Esophagus squamous epithelium (tissue), 4 donors: Measurements from ENCODE around the gene TMEM272.

ENCODE experiments used
- POLR2A ChIP-seq, 4 donors: fragments of 450-650 bp; IDR thresholded peaks; one replicate each; pipeline ENCODE4 v1.6.1; 2017; ENCODE audit warnings: antibody characterized with exemption in 4 of 4, mild to moderate bottlenecking in 4 of 4, moderate library complexity in 3 of 4
- TF ChIP-seq, protein P1 (sequence below), 6 experiments: fragments of 450-650 bp in 4 of 6; fragments of 200-600 bp in 2 of 6; sonication (generic) in 2 of 6; IDR thresholded peaks; one replicate each; pipeline ENCODE4 v1.5.1; 2016 to 2019; ENCODE audit warnings: antibody characterized with exemption in 6 of 6, mild to moderate bottlenecking in 4 of 6, moderate library complexity in 4 of 6

- TF ChIP-seq, protein P1, sequence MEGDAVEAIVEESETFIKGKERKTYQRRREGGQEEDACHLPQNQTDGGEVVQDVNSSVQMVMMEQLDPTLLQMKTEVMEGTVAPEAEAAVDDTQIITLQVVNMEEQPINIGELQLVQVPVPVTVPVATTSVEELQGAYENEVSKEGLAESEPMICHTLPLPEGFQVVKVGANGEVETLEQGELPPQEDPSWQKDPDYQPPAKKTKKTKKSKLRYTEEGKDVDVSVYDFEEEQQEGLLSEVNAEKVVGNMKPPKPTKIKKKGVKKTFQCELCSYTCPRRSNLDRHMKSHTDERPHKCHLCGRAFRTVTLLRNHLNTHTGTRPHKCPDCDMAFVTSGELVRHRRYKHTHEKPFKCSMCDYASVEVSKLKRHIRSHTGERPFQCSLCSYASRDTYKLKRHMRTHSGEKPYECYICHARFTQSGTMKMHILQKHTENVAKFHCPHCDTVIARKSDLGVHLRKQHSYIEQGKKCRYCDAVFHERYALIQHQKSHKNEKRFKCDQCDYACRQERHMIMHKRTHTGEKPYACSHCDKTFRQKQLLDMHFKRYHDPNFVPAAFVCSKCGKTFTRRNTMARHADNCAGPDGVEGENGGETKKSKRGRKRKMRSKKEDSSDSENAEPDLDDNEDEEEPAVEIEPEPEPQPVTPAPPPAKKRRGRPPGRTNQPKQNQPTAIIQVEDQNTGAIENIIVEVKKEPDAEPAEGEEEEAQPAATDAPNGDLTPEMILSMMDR (IDR thresholded peaks at IDR 0.05): no peak
- TF ChIP-seq POLR2A (IDR thresholded peaks at IDR 0.05): no peak
These were observed 5.1 kb downstream of the TMEM272 start for GRCh38 chr13:51839711-51840540.
